Measurements from ENCODE around the gene MAZ.
A peak's percentile ranks its signal among the peaks of the same experiment; 100 is the strongest.
"Not testable (repeated sequence)": the region's sequence is repeated elsewhere in the genome, so short reads cannot be mapped to it uniquely, and the experiment has no call there.

MAZ gene

DNA sequence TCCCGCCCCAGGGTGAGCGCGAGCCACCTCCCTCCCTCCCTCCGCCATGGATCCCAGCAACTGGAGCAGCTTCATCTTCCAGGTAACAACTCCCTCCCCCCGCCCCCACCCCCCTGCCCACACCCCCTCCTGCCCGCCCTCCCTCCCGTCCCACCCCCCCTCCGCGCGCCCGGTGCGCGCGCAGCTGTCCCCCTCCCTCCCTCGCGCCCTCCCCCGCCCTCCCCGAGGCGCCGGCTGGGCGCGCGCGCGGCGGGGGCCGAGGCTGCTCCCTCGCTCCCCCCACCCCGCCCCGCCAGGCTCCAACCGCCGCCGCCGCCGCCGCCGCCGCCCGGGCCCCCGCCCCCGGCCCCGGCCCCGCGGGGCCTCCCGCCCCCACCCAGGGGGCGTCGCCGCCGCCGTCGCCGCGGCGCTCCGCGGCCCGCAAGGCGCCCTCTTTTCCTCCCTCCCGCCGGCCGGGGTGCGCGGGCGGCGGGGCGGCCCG is at the start of gene MAZ:
TSS of gene MAZ (plus strand) at position 431 of the 481 bp plus-strand sequence. CDS start 173 bp downstream, outside the sequence.
- peak in 1 of 2 donors; percentile 74 for DNase-seq (ENCODE audit: low read depth in 1 of 2, low spot score in 1 of 2)

DNA sequence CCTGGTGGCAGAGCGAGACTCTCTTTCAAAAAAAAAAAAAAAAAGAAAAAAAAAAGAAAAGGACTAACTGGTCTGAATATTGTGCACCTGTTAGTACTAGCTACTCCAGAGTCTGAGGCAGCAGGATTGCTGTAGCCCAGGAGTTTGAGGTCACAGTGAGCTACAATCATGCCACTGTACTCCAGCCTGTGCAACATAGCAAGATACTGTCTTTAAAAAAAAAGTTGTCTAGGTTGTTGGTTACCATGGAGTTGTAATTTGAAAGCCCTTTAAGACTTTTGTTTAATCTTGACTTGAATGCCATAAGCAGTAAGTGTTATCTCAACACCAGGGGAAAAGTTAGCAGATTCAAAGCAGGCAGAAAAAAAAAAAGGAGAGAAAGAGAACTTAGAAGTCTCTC is 49.7 kb upstream of the MAZ start:
- no peak for DNase-seq (ENCODE audit: low read depth in 1 of 2, low spot score in 1 of 2)

DNA sequence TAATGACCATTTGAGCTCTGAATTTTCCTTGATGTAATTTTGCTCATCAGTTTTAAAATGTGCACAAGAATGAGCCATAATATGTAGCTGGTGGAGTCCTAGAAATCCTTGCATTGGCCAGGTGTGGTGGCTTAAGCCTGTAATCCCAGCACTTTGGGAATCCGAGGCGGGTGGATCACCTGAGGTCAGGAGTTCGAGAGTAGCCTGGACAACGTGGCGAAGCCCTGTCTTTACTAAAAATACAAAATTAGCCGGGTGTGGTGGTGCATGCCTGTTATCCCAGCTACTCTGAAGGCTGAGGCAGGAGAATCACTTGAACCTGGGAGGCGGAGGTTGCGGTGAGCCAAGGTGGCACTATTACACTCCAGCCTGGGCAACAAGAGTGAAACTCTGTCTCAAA is 49.2 kb upstream of the MAZ start:
- DNase-seq (ENCODE audit: low read depth in 1 of 2, low spot score in 1 of 2): not testable (repeated sequence)

DNA sequence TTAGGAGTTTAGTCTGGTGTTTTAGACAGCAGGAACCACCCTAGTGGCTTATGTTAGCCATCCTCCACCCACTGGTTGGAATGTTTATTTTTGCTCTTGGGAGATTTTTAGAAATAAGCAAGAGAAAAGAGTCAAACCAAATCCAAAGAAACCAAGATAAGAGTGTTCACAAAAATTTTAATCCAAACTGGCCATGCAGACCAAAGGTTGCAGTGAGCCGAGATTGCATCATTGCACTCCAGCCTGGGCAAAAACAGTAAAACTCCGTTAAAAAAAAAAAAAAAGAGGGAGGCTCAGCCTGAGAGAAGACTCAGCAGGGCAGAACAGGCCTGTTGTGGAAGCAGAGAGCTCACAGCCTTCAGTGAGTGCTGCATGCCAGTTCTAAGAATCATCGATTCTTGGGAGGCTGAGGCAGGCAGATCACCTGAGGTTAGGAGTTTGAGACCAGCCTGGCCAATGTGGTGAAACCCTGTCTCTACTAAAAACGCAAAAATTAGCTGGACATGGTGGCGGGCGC is 48.3 kb upstream of the MAZ start:
- DNase-seq (ENCODE audit: low read depth in 1 of 2, low spot score in 1 of 2): no peak

DNA sequence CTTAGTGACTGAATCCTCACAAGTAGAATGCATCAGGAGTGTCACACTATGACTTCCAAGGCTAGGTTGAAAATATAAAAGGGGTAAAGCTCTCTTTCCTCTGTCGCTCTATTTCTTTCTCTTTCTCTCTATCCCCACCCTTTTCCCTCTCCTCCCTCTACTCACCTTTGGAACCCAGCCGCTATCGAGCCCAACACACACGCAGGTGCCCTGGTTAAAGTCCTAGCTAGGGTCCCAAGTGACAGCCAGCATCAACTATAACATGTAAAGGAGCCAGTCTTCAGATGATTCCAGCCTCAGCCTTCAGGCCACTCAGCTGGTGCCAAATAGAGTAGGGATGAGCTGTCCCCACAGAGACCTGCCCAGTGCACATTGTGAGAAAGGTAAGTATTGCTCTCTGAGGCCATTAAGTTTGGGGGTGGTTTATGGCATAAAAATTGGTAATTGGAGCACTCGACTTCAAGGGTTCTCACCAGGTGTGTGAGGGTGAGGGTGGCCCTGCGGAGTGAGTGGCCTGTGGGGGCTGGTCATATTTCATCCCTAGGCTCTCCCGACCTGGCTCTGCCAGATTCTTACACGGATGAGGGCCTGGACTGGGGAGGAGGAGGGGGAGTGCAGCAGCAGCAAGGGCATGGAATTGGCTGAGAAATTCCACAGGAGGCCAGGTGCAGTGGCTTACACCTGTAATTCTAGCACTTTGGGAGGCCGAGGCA is 45.6 kb upstream of the MAZ start:
- no peak for DNase-seq (ENCODE audit: low read depth in 1 of 2, low spot score in 1 of 2)

DNA sequence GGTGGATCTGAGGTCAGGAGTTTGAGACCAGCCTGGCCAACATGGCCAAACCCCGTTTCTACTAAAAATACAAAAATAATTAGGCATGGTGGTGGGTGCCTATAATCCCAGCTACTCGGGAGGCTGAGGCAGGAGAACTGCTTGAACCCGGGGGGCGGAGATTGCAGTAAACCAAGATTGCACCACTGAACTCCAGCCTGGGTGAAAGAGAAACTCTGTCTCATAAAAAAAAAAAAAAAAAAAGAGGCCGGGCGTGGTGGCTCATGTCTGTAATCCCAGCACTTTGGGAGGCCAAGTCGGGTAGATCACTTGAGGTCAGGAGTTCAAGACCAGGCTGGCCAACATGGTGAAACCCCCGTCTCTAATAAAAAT is 45.1 kb upstream of the MAZ start:
- not testable (repeated sequence) for DNase-seq (ENCODE audit: low read depth in 1 of 2, low spot score in 1 of 2)

DNA sequence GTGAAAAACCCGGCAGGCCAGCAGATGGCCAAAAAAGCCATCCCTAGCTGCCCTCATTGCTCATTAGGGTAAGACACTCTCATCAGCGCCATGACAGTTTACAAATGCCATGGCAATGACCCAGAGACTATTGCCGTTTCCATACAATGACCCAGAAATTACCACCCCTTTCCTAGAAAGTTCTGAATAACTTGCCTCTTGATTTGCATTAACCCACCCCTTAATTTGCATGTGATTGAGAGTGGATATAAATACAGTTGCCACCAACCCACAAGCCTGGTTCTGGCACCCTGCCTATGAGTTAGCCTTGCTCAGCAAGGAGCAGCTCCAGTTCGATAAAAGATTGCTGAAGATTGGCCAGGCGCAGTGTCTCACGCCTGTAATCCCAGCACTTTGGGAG is 44.4 kb upstream of the MAZ start:
- DNase-seq (ENCODE audit: low read depth in 1 of 2, low spot score in 1 of 2): no peak

DNA sequence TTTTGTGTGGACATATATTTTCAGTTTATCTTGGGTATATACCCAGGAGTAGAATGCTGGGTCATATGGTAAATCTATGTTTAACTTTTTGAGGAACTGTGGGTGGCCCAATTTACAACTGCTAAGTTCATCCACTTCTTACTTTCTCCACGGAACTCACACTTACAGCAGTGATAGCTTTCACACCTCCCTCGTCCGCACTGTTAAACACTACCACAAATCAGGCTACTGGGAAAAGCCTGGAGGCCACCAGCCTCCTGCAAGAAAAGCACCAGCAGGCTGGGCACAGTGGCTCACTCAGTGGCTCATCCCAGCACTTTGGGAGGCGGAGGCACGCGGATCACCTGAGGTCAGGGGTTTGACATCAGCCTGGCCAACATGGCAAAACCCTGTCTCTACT is 43.0 kb upstream of the MAZ start:
- no peak for DNase-seq (ENCODE audit: low read depth in 1 of 2, low spot score in 1 of 2)

DNA sequence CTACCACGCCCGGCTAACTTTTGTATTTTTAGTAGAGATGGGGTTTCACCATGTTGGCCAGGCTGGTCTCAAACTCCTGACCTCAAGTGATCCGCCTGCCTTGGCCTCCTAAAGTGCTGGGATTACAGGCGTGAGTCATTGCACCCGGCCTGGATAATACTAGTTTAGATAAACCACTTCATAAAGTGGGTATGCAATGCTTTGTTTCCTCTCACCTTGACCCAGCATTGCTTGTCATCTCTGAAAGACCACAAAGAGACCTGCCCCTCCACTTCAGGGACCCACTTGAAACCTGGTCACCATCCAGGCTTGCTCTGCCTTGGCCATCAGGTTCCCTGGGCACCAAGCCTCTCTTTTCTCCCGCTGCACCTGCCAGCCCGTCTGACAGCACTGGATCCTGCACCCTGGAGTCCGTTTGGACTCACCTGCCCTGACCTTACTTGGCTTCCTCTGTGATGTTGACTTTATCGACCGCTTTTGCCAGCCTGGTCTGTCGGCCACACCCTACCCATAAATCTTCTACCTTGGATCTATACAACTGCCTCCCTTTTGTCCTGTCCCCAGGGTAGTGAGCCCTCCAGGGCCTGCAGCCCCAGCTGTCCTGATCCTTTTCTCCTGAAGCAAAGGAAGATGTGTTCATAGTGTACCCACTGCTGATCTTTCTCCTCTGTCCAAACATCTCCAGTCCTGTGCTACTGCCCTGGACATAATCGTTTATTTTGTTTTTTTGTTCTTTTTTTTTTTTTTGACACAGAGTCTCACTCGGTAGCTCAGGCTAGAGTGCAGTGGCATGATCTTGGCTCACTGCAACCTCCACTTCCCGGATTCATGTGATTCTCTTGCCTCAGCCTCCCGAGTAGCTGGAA is 40.9 kb upstream of the MAZ start:
- DNase-seq (ENCODE audit: low read depth in 1 of 2, low spot score in 1 of 2): no peak

DNA sequence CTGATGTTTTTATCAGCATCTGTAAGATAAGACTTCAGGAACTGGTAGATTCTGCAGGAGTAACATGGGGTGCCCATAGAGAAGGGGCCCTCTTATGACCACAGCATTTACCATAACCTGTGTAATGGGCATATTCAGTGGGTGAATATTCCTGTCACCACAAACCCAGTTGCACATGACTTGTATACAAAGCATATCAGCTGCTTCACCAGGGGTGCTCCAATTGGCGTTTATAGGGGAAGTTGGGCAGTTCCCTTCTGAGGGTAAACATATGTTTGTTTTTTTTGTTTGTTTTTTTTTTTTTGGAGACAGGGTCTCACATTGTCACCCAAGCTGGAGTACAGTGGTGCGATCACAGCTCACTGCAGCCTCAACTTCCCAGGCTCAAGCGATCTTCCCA is 39.8 kb upstream of the MAZ start:
- DNase-seq (ENCODE audit: low read depth in 1 of 2, low spot score in 1 of 2): no peak

DNA sequence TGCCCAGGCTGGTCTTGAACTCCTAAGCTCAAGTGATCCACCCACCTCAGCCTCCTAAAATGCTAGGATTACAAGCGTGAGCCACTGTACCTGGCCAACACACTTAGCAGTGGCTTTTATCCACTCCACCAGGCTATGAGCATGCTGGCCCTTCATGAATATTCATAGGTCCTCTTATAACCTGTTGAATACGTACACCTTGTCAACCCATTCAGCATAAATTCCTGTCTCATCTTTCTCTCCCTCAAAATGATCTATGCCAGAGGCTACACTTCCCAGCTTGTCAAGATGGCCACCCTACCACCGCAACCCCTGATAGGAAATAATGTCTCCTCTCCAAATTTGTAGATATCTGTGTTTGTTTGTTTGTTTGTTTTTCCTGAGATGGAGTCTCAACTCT is 39.3 kb upstream of the MAZ start:
- no peak for DNase-seq (ENCODE audit: low read depth in 1 of 2, low spot score in 1 of 2)

DNA sequence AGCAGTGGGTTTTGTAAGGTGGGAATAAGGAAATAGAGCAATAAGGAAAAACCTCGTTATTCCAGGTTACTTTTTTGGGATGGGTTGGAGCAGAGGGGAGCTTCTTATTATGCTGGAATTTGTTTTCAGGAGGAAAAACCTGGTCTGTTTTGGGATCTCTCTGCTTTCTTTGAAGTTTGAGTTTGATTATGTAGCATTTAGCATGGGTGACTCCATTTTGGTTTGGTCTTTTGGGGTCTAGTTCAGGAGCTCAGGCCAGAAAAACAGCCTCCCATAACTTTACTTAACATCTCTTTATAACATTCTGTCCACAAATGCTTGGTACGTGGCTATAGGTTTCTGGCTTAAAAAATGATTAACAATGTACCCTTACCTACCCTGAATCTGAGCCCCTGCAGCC is 36.8 kb upstream of the MAZ start:
- no peak for DNase-seq (ENCODE audit: low read depth in 1 of 2, low spot score in 1 of 2)

DNA sequence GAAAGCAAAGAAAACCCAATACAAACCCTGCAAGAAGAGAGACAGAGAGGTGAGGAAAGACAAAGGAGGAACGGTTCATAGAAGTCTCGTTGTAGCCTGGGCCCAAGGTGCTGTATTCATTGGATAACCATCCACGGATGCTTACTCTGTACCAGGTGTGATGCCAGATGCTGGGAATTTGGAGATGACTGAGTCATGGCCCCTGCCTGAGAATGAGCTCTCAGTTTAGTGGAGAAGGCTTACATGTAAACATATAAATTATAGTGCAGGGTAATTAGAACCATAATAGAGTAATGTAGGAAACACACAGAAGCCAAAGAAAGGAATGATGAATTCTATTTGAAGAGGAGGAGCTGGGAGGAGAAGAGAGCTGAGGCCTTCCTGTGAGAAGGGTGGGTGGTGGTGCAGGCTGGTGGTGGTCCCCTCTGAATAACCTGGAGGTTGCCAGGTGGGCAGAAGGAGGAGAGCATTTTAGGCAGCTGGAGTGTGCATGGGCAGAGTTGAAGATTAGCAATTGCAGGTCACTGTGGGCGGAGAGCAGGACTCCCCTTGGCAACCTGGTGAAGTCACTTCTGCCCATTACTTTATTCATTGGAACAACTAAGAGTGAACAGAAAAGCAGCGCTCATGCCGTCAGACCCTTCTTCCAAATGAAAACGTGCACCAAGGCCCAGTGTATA is 35.9 kb upstream of the MAZ start:
- DNase-seq (ENCODE audit: low read depth in 1 of 2, low spot score in 1 of 2): no peak

DNA sequence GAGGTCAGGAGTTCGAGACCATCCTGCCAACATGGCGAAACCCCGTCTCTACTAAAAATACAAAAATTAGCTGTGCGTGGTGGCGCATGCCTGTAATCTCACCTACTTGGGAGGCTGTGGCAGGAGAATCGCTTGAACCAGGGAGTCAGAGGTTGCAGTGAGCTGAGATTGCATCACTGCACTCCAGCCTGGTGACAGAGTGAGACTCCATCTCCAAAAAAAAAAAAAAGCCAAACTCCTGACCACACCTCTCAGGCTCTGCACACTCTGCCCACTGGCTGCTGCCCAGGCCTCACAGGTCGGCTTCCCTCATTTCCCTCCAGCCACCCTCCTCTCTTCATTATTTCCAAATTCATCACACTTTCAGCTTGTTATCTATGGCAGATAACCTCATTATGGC is 34.0 kb upstream of the MAZ start:
- DNase-seq (ENCODE audit: low read depth in 1 of 2, low spot score in 1 of 2): not testable (repeated sequence)

DNA sequence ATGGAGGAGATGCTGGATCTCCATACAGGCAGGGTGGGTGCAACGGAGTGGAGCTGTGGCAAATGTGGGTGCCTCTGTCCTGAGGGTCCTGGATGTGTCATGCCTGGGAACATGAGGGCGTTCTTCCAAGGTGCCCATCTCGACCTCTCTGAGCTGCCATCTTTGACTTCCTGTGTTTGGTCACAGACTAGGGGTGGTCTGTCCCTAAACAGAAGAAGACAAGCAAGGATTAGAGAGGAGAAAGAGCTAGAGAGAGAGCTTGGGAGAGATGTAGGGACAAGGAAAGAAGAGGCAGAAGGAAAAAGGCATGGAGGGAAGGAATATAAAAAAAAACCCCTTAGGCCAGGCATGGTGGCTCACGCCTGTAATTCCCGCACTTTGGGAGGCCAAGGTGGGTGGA is 31.6 kb upstream of the MAZ start:
- DNase-seq (ENCODE audit: low read depth in 1 of 2, low spot score in 1 of 2): no peak

DNA sequence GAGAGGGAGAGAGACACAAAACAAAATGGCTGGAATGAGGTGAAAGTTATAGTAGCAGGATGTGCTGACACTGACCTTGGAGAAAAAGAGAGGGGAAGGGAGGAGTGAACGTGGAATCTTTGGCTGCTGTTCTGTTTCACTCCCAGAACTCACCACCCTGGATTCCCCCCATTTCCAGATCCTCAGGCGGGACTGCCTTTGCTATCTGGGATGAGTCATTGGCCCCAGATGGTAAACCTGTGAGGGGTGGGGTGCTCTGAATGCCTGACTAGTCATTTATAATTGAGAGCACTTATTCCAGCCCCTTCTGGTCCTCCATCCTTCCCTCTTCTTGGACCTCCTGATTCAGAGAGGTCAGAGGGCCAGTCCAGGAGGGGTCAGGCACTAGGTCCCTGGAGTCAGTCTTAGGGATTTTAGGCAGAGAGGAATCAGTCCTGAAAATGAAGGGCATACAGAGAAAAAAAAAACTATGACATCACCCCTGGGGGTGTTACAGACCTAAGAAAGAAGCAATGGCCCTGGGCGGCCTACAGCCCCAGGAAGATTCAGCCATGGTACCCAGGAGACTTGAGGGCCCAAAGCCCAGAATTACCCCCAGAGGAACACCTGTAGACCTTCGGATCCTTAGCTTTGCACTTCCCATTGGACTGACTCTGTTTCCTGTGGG is 30.5 kb upstream of the MAZ start:
- DNase-seq (ENCODE audit: low read depth in 1 of 2, low spot score in 1 of 2): no peak

DNA sequence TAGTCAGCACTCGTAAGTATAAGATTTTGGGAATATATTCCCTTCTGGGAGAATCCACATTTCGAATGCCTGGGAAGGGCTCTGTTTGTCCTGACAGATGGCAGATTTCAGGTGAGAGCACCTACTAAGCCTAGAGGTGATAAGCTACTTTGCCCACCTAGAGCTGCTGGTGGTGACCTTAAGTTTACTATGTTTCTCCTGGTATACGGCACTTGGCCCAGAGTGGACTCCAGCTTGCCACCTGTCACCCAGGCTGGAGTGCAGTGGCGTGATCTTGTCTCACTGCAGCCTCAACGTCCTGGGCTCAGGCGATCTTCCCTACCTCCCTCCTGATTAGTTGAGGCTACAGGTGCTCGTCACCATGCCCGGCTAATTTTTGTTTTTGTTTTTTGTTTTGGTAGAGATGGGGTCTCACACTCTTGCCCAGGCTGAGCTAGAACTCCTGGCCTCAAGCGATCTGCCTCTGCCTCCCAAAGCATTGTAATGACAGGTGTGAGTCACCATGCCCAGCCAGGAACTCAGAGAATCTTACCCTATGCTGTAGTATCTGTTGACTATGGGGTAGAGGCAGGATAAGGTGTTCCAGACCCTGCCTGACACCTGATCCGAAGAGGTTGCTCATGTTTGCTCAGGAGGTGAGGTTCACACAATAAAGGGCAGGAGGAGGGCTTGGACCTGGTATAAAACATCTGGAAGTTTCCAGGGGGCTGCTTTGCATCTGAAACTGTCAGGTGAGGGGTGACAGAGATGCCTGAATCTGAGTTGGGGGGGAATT is 28.6 kb upstream of the MAZ start, which contains the start of gene ZG16:
TSS of gene ZG16 (plus strand) at position 681 of the 775 bp plus-strand sequence. CDS start 1,011 bp downstream, outside the sequence.
- DNase-seq (ENCODE audit: low read depth in 1 of 2, low spot score in 1 of 2): no peak

DNA sequence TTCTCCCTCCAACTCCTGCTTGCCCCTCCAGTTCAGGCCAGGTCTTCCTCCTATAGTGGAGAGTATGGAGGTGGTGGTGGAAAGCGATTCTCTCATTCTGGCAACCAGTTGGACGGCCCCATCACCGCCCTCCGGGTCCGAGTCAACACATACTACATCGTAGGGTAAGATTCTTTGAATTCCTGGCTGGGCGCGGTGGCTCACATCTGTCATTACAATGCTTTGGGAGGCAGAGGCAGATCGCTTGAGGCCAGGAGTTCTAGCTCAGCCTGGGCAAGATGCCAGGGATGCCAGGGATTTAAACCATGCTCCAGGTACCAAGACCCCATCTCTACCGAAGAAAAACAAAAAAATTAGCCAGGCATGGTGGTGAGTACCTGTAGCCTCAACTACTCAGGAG is 26.9 kb upstream of the MAZ start:
- no peak for DNase-seq (ENCODE audit: low read depth in 1 of 2, low spot score in 1 of 2)

DNA sequence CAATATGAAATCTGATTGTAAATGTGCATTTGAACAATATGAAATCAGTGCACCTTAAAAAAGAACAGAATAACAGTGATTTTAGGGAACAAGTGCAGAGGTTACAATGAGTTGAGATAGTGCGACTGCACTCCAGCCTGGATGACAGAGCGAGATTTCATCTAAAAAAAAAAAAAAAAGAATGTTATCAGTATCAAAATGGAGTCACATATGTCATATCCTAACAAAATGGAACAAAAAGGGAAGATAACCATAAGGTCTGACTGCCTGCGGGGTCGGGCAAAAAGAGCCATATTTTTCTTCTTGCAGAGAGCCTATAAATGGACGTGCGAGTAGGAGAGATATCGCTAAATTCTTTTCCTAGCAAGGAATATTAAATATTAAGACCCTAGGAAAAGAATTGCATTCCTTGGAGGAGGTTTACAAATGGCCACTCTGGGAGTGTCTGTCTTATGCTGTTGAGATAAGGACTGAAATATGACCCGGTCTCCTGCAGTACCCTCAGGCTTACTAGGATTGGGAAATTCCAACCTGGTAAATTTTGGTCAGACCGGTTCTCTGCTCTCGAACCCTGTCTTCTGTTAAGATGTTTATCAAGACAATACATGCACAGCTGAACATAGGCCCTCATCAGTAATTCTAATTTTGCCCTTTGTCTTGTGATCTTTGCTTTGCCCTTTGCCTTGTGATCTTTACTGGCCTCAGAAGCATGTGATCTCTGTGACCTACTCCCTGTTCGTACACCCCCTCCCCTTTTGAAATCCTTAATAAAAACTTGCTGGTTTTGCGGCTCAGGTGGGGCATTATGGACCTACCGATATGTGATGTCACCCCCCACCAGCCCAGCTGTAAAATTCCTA is 23.0 kb upstream of the MAZ start:
- not testable (repeated sequence) for DNase-seq (ENCODE audit: low read depth in 1 of 2, low spot score in 1 of 2)
